CD4-positive, alpha-beta memory T cell (primary cell): ENCODE data around the gene CCDC178. TPM values are rescaled to one million over a fixed set of nuclear protein-coding genes. Genes with fewer than 3 reads are reported as not detected.
"Not testable (repeated sequence)": the region's sequence is repeated elsewhere in the genome, so short reads cannot be mapped to it uniquely, and the experiment has no call there.

Source experiments
- CTCF ChIA-PET: fragments of 350-600 bp; sonication (Branson Sonifier 250); formaldehyde crosslinking; loops from one replicate; lab custom pipeline; 2021; ENCODE audit warnings: inconsistent platforms; ENCODE audit not compliant: partially characterized antibody; lab: Charles Lee
- POLR2A ChIA-PET: fragments of 350-600 bp; sonication (Branson Sonifier 250); formaldehyde crosslinking; loops from one replicate; lab custom pipeline; 2021; ENCODE audit not compliant: partially characterized antibody; lab: Charles Lee
- DNase-seq, 5 donors: peaks; one replicate each; pipeline versions ENCODE4 v3.0.0 to v3.0.0-alpha.2; 2020 to 2022; ENCODE audit warnings: mixed read lengths in 1 of 5
- H3K27ac ChIP-seq: one replicate; pipeline ENCODE4 v1.7.0; 2013; ENCODE audit warnings: low read depth, low read length
- H3K27me3 ChIP-seq: 2 replicates; pipeline ENCODE4 v1.7.0; 2013; ENCODE audit warnings: mild to moderate bottlenecking, low read length, moderate library complexity; ENCODE audit not compliant: insufficient read depth
- H3K36me3 ChIP-seq: 2 replicates; pipeline ENCODE4 v1.7.0; 2013; ENCODE audit warnings: mild to moderate bottlenecking, low read length, moderate library complexity; ENCODE audit not compliant: insufficient read depth
- H3K4me1 ChIP-seq: 2 replicates; pipeline ENCODE4 v1.7.0; 2013; ENCODE audit warnings: mild to moderate bottlenecking, low read length, moderate library complexity; ENCODE audit not compliant: insufficient read depth
- H3K4me3 ChIP-seq, 2 donors: one replicate each; pipeline ENCODE4 v1.7.0; 2013; ENCODE audit warnings: low read length in 2 of 2, mild to moderate bottlenecking in 1 of 2
- H3K9me3 ChIP-seq, 2 donors: one replicate each; pipeline ENCODE4 v1.7.0; 2013; ENCODE audit warnings: low read length in 2 of 2, control low read depth in 1 of 2; ENCODE audit not compliant: control insufficient read depth in 1 of 2
- H3K27ac Mint-ChIP-seq, 7 donors: one replicate each; pipeline ENCODE4 v1.8.0; 2020 to 2021; ENCODE audit warnings: mixed read lengths in 7 of 7, mild to moderate bottlenecking in 6 of 7, inconsistent platforms in 3 of 7, moderate library complexity in 3 of 7
- H3K27me3 Mint-ChIP-seq, 2 donors: one replicate each; pipeline ENCODE4 v1.8.0; 2020 to 2021; ENCODE audit warnings: mixed read lengths in 2 of 2
- H3K36me3 Mint-ChIP-seq, 2 donors: one replicate each; pipeline ENCODE4 v1.8.0; 2020 to 2021; ENCODE audit warnings: mixed read lengths in 2 of 2, inconsistent platforms in 1 of 2, mild to moderate bottlenecking in 1 of 2
- H3K4me1 Mint-ChIP-seq, 4 donors: one replicate each; pipeline ENCODE4 v1.8.0; 2020 to 2021; ENCODE audit warnings: mixed read lengths in 4 of 4, mild to moderate bottlenecking in 1 of 4
- H3K4me3 Mint-ChIP-seq, 8 donors: one replicate each; pipeline ENCODE4 v1.8.0; 2020 to 2021; ENCODE audit warnings: mixed read lengths in 8 of 8, mild to moderate bottlenecking in 7 of 8, moderate library complexity in 6 of 8, inconsistent platforms in 3 of 8
- H3K9me3 Mint-ChIP-seq, 8 donors: one replicate each; pipeline ENCODE4 v1.8.0; 2020 to 2021; ENCODE audit warnings: mixed read lengths in 8 of 8, mild to moderate bottlenecking in 5 of 8, inconsistent platforms in 3 of 8, moderate library complexity in 1 of 8
- intact Hi-C: fragments of 100-400 bp; cut with micrococcal nuclease; formaldehyde crosslinking; loops from one replicate; pipeline ENCODE4 v1.15.1; 2023
- polyA plus RNA-seq, 2 donors: library from polyadenylated mRNA; unstranded; fragments of 300-500 nt; fragmentation: Illumina TruSeq; gene quantifications; one replicate each; pipeline ENCODE4 v1.2.3, GENCODE V29; 2021
- total RNA-seq, 2 experiments: library from RNA; stranded (reverse); gene quantifications; one replicate each; pipeline ENCODE4 v1.2.3, GENCODE V29; 2021

Gene CCDC178
- total and polyA plus RNA-seq, 4 experiments from 2014 or later: not detected

- no peaks in the 10 kb centered on the region for H3K4me1 ChIP-seq
- H3K27me3 ChIP-seq: no peaks in the 10 kb centered on the region
- H3K36me3 Mint-ChIP-seq: no peaks in the 10 kb centered on the region
- H3K36me3 ChIP-seq: no peaks in the 10 kb centered on the region
- H3K27ac ChIP-seq: no peak overlapping the region
- no peak overlapping the region for H3K27ac Mint-ChIP-seq
- no peaks in the 10 kb centered on the region for H3K4me1 Mint-ChIP-seq
- H3K27me3 Mint-ChIP-seq: no peaks in the 10 kb centered on the region
- ChIA-PET POLR2A (no interaction called here), CTCF (no interaction called here)
- H3K9me3 ChIP-seq: no peaks in the 10 kb centered on the region
- peaks cover 0 to 19% (median 9%) of the 10 kb centered on the region in 8 donors for H3K9me3 Mint-ChIP-seq
- DNase-seq: no peak
- H3K4me3 Mint-ChIP-seq: no peak overlapping the region
- H3K4me3 ChIP-seq: no peak overlapping the region
- intact Hi-C loops: no loop called here
Measured at GRCh38 chr18:33421225-33421624, 19.3 kb downstream of the CCDC178 start.

GRCh38 chr18:33404244-33404873 lies 36.2 kb downstream of the CCDC178 start:
- no peak for DNase-seq
- Mint-ChIP-seq H3K4me3 (no peak overlapping the region), H3K9me3 (peaks cover 0 to 8% (median 3%) of the 10 kb centered on the region in 8 donors), H3K27me3 (no peaks in the 10 kb centered on the region), H3K27ac (no peak overlapping the region), H3K36me3 (no peaks in the 10 kb centered on the region), H3K4me1 (no peaks in the 10 kb centered on the region)
- ChIA-PET POLR2A (no interaction called here), CTCF (no interaction called here)
- Histone ChIP-seq H3K27ac (no peak overlapping the region), H3K36me3 (no peaks in the 10 kb centered on the region), H3K4me3 (no peak overlapping the region), H3K27me3 (no peaks in the 10 kb centered on the region), H3K9me3 (no peaks in the 10 kb centered on the region), H3K4me1 (no peaks in the 10 kb centered on the region)
- intact Hi-C loops: no loop called here

- H3K36me3 ChIP-seq, H3K4me3 ChIP-seq, DNase-seq, H3K4me1 ChIP-seq, intact Hi-C loops, H3K4me3 Mint-ChIP-seq, H3K9me3 ChIP-seq, CTCF ChIA-PET, H3K36me3 Mint-ChIP-seq, POLR2A ChIA-PET, H3K27ac Mint-ChIP-seq, H3K27me3 ChIP-seq, H3K27me3 Mint-ChIP-seq, H3K4me1 Mint-ChIP-seq, H3K27ac ChIP-seq: not testable (repeated sequence)
- peaks cover 0 to 18% (median 6%) of the 10 kb centered on the region in 8 donors for H3K9me3 Mint-ChIP-seq
Measured at GRCh38 chr18:33398939-33399338, 41.6 kb downstream of the CCDC178 start.

GRCh38 chr18:33375829-33376228 lies 64.7 kb downstream of the CCDC178 start:
- Histone ChIP-seq H3K4me3 (no peak overlapping the region), H3K4me1 (no peaks in the 10 kb centered on the region), H3K9me3 (no peaks in the 10 kb centered on the region), H3K27me3 (no peaks in the 10 kb centered on the region), H3K36me3 (no peaks in the 10 kb centered on the region), H3K27ac (no peak overlapping the region)
- ChIA-PET CTCF (no interaction called here), POLR2A (no interaction called here)
- no peaks in the 10 kb centered on the region for H3K36me3 Mint-ChIP-seq
- H3K4me3 Mint-ChIP-seq: no peak overlapping the region
- no peaks in the 10 kb centered on the region for H3K4me1 Mint-ChIP-seq
- intact Hi-C loops: no loop called here
- no peaks in the 10 kb centered on the region for H3K27me3 Mint-ChIP-seq
- H3K9me3 Mint-ChIP-seq: peaks cover 0 to 24% (median 6%) of the 10 kb centered on the region in 8 donors
- no peak for DNase-seq
- H3K27ac Mint-ChIP-seq: no peak overlapping the region

GRCh38 chr18:33372442-33372841 lies 68.1 kb downstream of the CCDC178 start:
- Histone ChIP-seq H3K27me3 (no peaks in the 10 kb centered on the region), H3K36me3 (no peaks in the 10 kb centered on the region), H3K4me3 (no peak overlapping the region), H3K27ac (no peak overlapping the region), H3K9me3 (no peaks in the 10 kb centered on the region), H3K4me1 (no peaks in the 10 kb centered on the region)
- Mint-ChIP-seq H3K27me3 (no peaks in the 10 kb centered on the region), H3K27ac (no peak overlapping the region), H3K4me3 (no peak overlapping the region), H3K4me1 (no peaks in the 10 kb centered on the region), H3K36me3 (no peaks in the 10 kb centered on the region), H3K9me3 (peaks cover 0 to 17% (median 4%) of the 10 kb centered on the region in 8 donors)
- no peak for DNase-seq
- intact Hi-C loops: no loop called here
- POLR2A ChIA-PET: no interaction called here
- CTCF ChIA-PET: no interaction called here

GRCh38 chr18:33369711-33370449 lies 70.6 kb downstream of the CCDC178 start:
- Mint-ChIP-seq H3K27ac (no peak overlapping the region), H3K4me3 (no peak overlapping the region), H3K4me1 (no peaks in the 10 kb centered on the region), H3K27me3 (no peaks in the 10 kb centered on the region), H3K36me3 (no peaks in the 10 kb centered on the region), H3K9me3 (peaks cover 0 to 11% (median 1%) of the 10 kb centered on the region in 8 donors)
- no peaks in the 10 kb centered on the region for H3K27me3 ChIP-seq
- POLR2A ChIA-PET: no interaction called here
- H3K27ac ChIP-seq: no peak overlapping the region
- H3K9me3 ChIP-seq: no peaks in the 10 kb centered on the region
- no peaks in the 10 kb centered on the region for H3K36me3 ChIP-seq
- CTCF ChIA-PET: no interaction called here
- no peak for DNase-seq
- H3K4me1 ChIP-seq: no peaks in the 10 kb centered on the region
- H3K4me3 ChIP-seq: no peak overlapping the region
- intact Hi-C loops: no loop called here

- no peaks in the 10 kb centered on the region for H3K27me3 Mint-ChIP-seq
- POLR2A ChIA-PET: no interaction called here
- H3K9me3 ChIP-seq: peaks cover 0 to 5% of the 10 kb centered on the region in 2 donors
- H3K27ac Mint-ChIP-seq: no peak overlapping the region
- no peak overlapping the region for H3K4me3 Mint-ChIP-seq
- intact Hi-C loops: no loop called here
- DNase-seq: no peak
- no peaks in the 10 kb centered on the region for H3K4me1 Mint-ChIP-seq
- H3K4me3 ChIP-seq: no peak overlapping the region
- no peaks in the 10 kb centered on the region for H3K4me1 ChIP-seq
- no peaks in the 10 kb centered on the region for H3K27me3 ChIP-seq
- no peaks in the 10 kb centered on the region for H3K36me3 Mint-ChIP-seq
- H3K27ac ChIP-seq: no peak overlapping the region
- CTCF ChIA-PET: no interaction called here
- no peaks in the 10 kb centered on the region for H3K36me3 ChIP-seq
- peaks cover 2 to 32% (median 11%) of the 10 kb centered on the region in 8 donors for H3K9me3 Mint-ChIP-seq
Measured at GRCh38 chr18:33356735-33357134, 83.8 kb downstream of the CCDC178 start.
